ENCODE data around the gene CD22. TPM values are rescaled to one million over a fixed set of nuclear protein-coding genes. Genes with fewer than 3 reads are reported as not detected.

CD22 gene
- total and polyA plus RNA-seq, 2 of the 8 experiments (the other 6 are each of a cell fraction or from before 2014, with no cell fraction given), result 0.06 to 0.60 TPM

- TF ChIP-seq GABPA (IDR thresholded peaks at IDR 0.05; ENCODE audit: borderline replicate concordance, insufficient read depth, low read length) (no peak), BACH1 (IDR thresholded peaks at IDR 0.05; ENCODE audit: low read length) (no peak), CBX8 (IDR thresholded peaks at IDR 0.05; ENCODE audit: borderline replicate concordance, low read depth, low read length) (no peak)
These were observed 40.5 kb downstream of the CD22 start (continued) for GRCh38 chr19:35369522-35369921.

All from H1 (cell line).